HG03432 (cell line): ENCODE results near the gene SNAPC3.
"Not testable (repeated sequence)": the region's sequence is repeated elsewhere in the genome, so short reads cannot be mapped to it uniquely, and the experiment has no call there.

ENCODE experiments used
- ATAC-seq: cut with Tn5 transposase; IDR thresholded peaks from one replicate; pipeline ENCODE4 v1.9.1; 2021; ENCODE audit warnings: mild to moderate bottlenecking, moderate library complexity; ENCODE audit not compliant: unreplicated experiment

Gene SNAPC3

GRCh38 chr9:15422372-15423230 is at the start of gene SNAPC3:
SNAPC3 (plus strand) TSS chr9:15422876; CDS start chr9:15422880, 4 bp downstream.
- peak; percentile 97 for ATAC-seq

GRCh38 chr9:15373881-15374280 is 48.8 kb upstream of the SNAPC3 start:
- ATAC-seq = no peak

GRCh38 chr9:15374310-15374709 is 48.4 kb upstream of the SNAPC3 start:
- no peak for ATAC-seq

- no peak for ATAC-seq
These were observed 47.9 kb upstream of the SNAPC3 start for GRCh38 chr9:15374825-15375224.

- ATAC-seq = no peak
These were observed 44.8 kb upstream of the SNAPC3 start for GRCh38 chr9:15377625-15378540.

- not testable (repeated sequence) for ATAC-seq
These were observed 43.4 kb upstream of the SNAPC3 start for GRCh38 chr9:15379317-15379716.

- ATAC-seq = not testable (repeated sequence)
These were observed 42.8 kb upstream of the SNAPC3 start for GRCh38 chr9:15379888-15380287.

GRCh38 chr9:15381491-15381890 is 41.2 kb upstream of the SNAPC3 start:
- no peak for ATAC-seq

- ATAC-seq = no peak
These were observed 36.2 kb upstream of the SNAPC3 start for GRCh38 chr9:15386465-15386864.

GRCh38 chr9:15389173-15389572 is 33.5 kb upstream of the SNAPC3 start:
- no peak for ATAC-seq

GRCh38 chr9:15389631-15390030 is 33.0 kb upstream of the SNAPC3 start:
- no peak for ATAC-seq

- ATAC-seq = no peak
These were observed 32.5 kb upstream of the SNAPC3 start for GRCh38 chr9:15390201-15390600.

GRCh38 chr9:15392363-15392762 is 30.3 kb upstream of the SNAPC3 start:
- ATAC-seq = no peak

GRCh38 chr9:15400281-15400941 is 22.3 kb upstream of the SNAPC3 start:
- no peak for ATAC-seq

- ATAC-seq = no peak
These were observed 21.4 kb upstream of the SNAPC3 start for GRCh38 chr9:15401266-15401665.

- peak; percentile 47 for ATAC-seq
These were observed 19.5 kb upstream of the SNAPC3 start for GRCh38 chr9:15403155-15403554.

- ATAC-seq = no peak
These were observed 18.5 kb upstream of the SNAPC3 start for GRCh38 chr9:15404171-15404570.

GRCh38 chr9:15416880-15417279 is 5.8 kb upstream of the SNAPC3 start:
- ATAC-seq = peak; percentile 60

- ATAC-seq = no peak
These were observed 5.0 kb upstream of the SNAPC3 start for GRCh38 chr9:15417626-15418025.

GRCh38 chr9:15420796-15421195 is 1.9 kb upstream of the SNAPC3 start:
- no peak for ATAC-seq

GRCh38 chr9:15421532-15421931 is 1.1 kb upstream of the SNAPC3 start:
- no peak for ATAC-seq
